Activated CD8-positive, alpha-beta memory T cell treated with anti-CD3 and anti-CD28 coated beads for 24 hours (primary cell): Measurements from ENCODE around the gene PPM1M.

Source experiments
- DNase-seq: peaks from one replicate; pipeline ENCODE4 v3.0.0-alpha.2; 2020

Gene PPM1M

GRCh38 chr3:52216585-52217408 lies 28.8 kb upstream of the PPM1M start:
- DNase-seq, result peak; percentile 72

GRCh38 chr3:52217409-52217805 lies 28.2 kb upstream of the PPM1M start:
- DNase-seq, result no peak

GRCh38 chr3:52218026-52218425 lies 27.5 kb upstream of the PPM1M start:
- DNase-seq, result no peak

GRCh38 chr3:52218454-52218853 lies 27.1 kb upstream of the PPM1M start:
- DNase-seq, result peak; percentile 66

- peak; percentile 60 for DNase-seq
Observed at GRCh38 chr3:52218937-52219650, 26.5 kb upstream of the PPM1M start.

GRCh38 chr3:52220380-52221026 lies 25.1 kb upstream of the PPM1M start:
- DNase-seq, result peak; percentile 98

GRCh38 chr3:52221141-52221562 lies 24.4 kb upstream of the PPM1M start:
- DNase-seq, result no peak

GRCh38 chr3:52221563-52222318 lies 23.8 kb upstream of the PPM1M start:
- DNase-seq, result peak; percentile 85

- no peak for DNase-seq
Observed at GRCh38 chr3:52222319-52223221, 23.0 kb upstream of the PPM1M start.

GRCh38 chr3:52223449-52224408 lies 21.8 kb upstream of the PPM1M start:
- peak; percentile 57 for DNase-seq

- peak; percentile 76 for DNase-seq
Observed at GRCh38 chr3:52225452-52226228, 19.9 kb upstream of the PPM1M start, which contains the start of gene TLR9. TSS of gene TLR9 (minus strand) at chr3:52225645. CDS start at chr3:52225529, 116 bp downstream.

- DNase-seq, result no peak
Observed at GRCh38 chr3:52226229-52226817, 19.2 kb upstream of the PPM1M start.

- DNase-seq, result no peak
Observed at GRCh38 chr3:52227117-52227516, 18.4 kb upstream of the PPM1M start.

GRCh38 chr3:52227766-52228165 lies 17.8 kb upstream of the PPM1M start:
- peak; percentile 58 for DNase-seq

GRCh38 chr3:52228266-52228665 lies 17.3 kb upstream of the PPM1M start:
- DNase-seq, result peak; percentile 55

- DNase-seq, result peak; percentile 55
Observed at GRCh38 chr3:52228751-52229291, 16.7 kb upstream of the PPM1M start.

- no peak for DNase-seq
Observed at GRCh38 chr3:52229656-52230055, 15.9 kb upstream of the PPM1M start.

- no peak for DNase-seq
Observed at GRCh38 chr3:52230461-52230860, 15.1 kb upstream of the PPM1M start.
